NT2/D1 (cell line): ENCODE results near the gene AGRN.

Source experiments
- SUZ12 ChIP-seq: IDR thresholded peaks from 2 replicates; pipeline ENCODE4 v1.6.1; 2011; ENCODE audit not compliant: insufficient read length, insufficient read depth; ENCODE audit errors: extremely low read depth
- YY1 ChIP-seq: IDR thresholded peaks from 2 replicates; pipeline ENCODE4 v1.6.1; 2011; ENCODE audit not compliant: insufficient read length, insufficient read depth

DNA sequence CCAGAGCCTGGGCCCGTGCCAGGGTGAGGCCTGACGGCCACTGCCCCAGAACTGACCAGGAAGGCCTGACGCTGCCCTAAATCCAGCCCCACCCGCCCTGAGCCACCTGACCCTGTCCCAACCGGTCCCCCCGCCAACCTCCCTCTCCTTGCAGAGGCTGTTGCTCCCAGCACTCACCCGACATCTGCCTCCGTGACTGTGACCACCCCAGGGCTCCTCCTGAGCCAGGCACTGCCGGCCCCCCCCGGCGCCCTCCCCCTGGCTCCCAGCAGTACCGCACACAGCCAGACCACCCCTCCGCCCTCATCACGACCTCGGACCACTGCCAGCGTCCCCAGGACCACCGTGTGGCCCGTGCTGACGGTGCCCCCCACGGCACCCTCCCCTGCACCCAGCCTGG, 26.3 kb downstream of the AGRN start:
- TF ChIP-seq SUZ12 (no peak), YY1 (no peak)
